Non-pigmented ciliary epithelial cell (primary cell): ENCODE measurements around the gene TMSB10.
"Not testable (repeated sequence)": the region's sequence is repeated elsewhere in the genome, so short reads cannot be mapped to it uniquely, and the experiment has no call there.

ENCODE experiments used
- DNase-seq: peaks from one replicate; pipeline ENCODE4 v3.0.0-alpha.2; 2010; ENCODE audit warnings: low read depth

Gene TMSB10

GRCh38 chr2:84940088-84940470, 34.6 kb downstream of the TMSB10 start:
- no peak for DNase-seq

- DNase-seq = no peak
These were observed 35.5 kb downstream of the TMSB10 start for GRCh38 chr2:84940831-84941412.

- no peak for DNase-seq
These were observed 36.7 kb downstream of the TMSB10 start for GRCh38 chr2:84942166-84942565.

- no peak for DNase-seq
These were observed 37.5 kb downstream of the TMSB10 start for GRCh38 chr2:84942964-84943421.

GRCh38 chr2:84944295-84944909, 38.9 kb downstream of the TMSB10 start:
- no peak for DNase-seq

GRCh38 chr2:84945838-84946203, 40.4 kb downstream of the TMSB10 start:
- not testable (repeated sequence) for DNase-seq

- DNase-seq = no peak
These were observed 41.0 kb downstream of the TMSB10 start for GRCh38 chr2:84946204-84947009.

- DNase-seq = no peak
These were observed 41.6 kb downstream of the TMSB10 start for GRCh38 chr2:84947010-84947593.

- DNase-seq = no peak
These were observed 48.1 kb downstream of the TMSB10 start for GRCh38 chr2:84953535-84953934.

GRCh38 chr2:84954329-84954728, 48.9 kb downstream of the TMSB10 start:
- DNase-seq = no peak
